Measurements from ENCODE around the gene GIGYF2.
A peak's percentile ranks its signal among the peaks of the same experiment; 100 is the strongest.

GIGYF2 gene

GRCh38 chr2:232887171-232887850, 190.2 kb downstream of the GIGYF2 start:
- DNase-seq (ENCODE audit: low read depth): no peak
- TF ChIP-seq CTCF (conservative IDR thresholded peaks at IDR 0.05; ENCODE audit: low read depth, low read length): peak; percentile 40
- no peak overlapping the region for H3K4me3 ChIP-seq (ENCODE audit: low read length)

- TF ChIP-seq CTCF (conservative IDR thresholded peaks at IDR 0.05; ENCODE audit: low read depth, low read length): no peak
- DNase-seq (ENCODE audit: low read depth): no peak
- no peak overlapping the region for H3K4me3 ChIP-seq (ENCODE audit: low read length)
Measured at GRCh38 chr2:232888099-232888836, 191.1 kb downstream of the GIGYF2 start.

- DNase-seq (ENCODE audit: low read depth): no peak
- no peak overlapping the region for H3K4me3 ChIP-seq (ENCODE audit: low read length)
- TF ChIP-seq CTCF (conservative IDR thresholded peaks at IDR 0.05; ENCODE audit: low read depth, low read length): no peak
Measured at GRCh38 chr2:232888839-232889529, 191.9 kb downstream of the GIGYF2 start.

DNA sequence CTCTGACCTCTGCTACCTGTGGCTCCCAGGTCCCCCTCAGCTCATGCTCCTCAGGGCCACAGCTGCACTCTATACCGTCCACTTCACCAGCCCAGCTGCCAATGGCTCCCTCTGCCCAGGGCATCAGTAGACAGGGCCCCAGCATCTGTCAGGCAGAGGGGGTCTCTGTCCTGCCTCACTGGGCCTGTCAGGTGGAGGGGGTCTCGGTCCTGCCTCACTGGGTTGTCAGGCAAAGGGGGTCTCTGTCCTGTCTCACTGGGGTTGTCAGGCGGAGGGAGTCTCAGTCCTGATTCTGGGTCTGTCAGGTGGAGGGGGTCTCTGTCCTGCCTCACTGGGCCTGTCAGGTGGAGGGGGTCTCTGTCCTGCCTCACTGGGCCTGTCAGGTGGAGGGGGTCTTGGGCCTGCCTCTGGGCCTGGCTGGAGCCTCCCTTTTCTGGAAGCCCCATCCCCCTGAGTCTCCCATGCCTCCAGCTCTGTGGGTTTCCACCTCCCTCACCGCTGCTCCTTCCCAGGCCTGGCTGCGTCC, 192.8 kb downstream of the GIGYF2 start:
- no peak overlapping the region for H3K4me3 ChIP-seq (ENCODE audit: low read length)
- no peak for DNase-seq (ENCODE audit: low read depth)
- no peak for TF ChIP-seq CTCF (conservative IDR thresholded peaks at IDR 0.05; ENCODE audit: low read depth, low read length)

DNA sequence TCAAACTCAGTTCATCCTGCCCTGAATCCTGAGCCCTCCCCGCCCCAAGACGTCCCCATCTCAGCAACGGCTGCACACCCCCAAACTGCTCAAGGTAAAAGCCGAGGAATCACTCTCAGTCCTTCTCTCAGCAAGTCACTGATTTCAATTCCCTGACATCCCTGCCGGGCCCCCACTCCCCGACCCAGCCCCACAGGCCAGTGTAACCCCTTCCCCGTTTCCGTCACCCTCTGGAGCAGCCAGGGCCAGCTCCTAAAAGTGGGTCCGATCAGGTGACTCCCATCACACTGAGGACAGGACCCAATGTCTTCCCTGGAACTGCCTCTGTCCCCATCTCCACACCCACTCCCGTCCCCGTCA, 193.4 kb downstream of the GIGYF2 start:
- no peak overlapping the region for H3K4me3 ChIP-seq (ENCODE audit: low read length)

More for the DNA sequence above, 193.4 kb downstream of the GIGYF2 start:
- DNase-seq (ENCODE audit: low read depth): no peak
- no peak for TF ChIP-seq CTCF (conservative IDR thresholded peaks at IDR 0.05; ENCODE audit: low read depth, low read length)
